ENCODE data around the gene SMIM1.

- no peak for TF ChIP-seq EP300 (IDR thresholded peaks at IDR 0.05)
- TF ChIP-seq CTCF (IDR thresholded peaks at IDR 0.05): no peak
Measured at GRCh38 chr1:3821908-3822307, 49.4 kb downstream of the SMIM1 start.

Measured in tibial nerve (tissue), 4 donors.